T-helper 1 cell treated with Interleukin-12 subunit alpha and Interleukin-12 subunit beta and Interleukin-4 antibody, amounts not matched to agents 30 ng/mL and 1 ng/mL, for 36 hours (primary cell): ENCODE data around the gene ADRA2C. TPM values are rescaled to one million over a fixed set of nuclear protein-coding genes. Genes with fewer than 3 reads are reported as not detected.

Experiments
- intact Hi-C: fragments of 100-400 bp; cut with micrococcal nuclease; formaldehyde crosslinking; loops from one replicate; pipeline ENCODE4 v1.15.1; 2024
- total RNA-seq: library from RNA; stranded (reverse); gene quantifications from 2 replicates; pipeline ENCODE4 v1.2.3, GENCODE V29; 2022

The ADRA2C gene
- total RNA-seq, 1 donor from 2014 or later, result not detected

GRCh38 chr4:3732076-3733028 lies 33.8 kb upstream of the ADRA2C start:
- intact Hi-C loops, result no loop called here

GRCh38 chr4:3733195-3733594 lies 33.0 kb upstream of the ADRA2C start:
- intact Hi-C loops, result no loop called here

GRCh38 chr4:3735196-3735595 lies 31.0 kb upstream of the ADRA2C start:
- intact Hi-C loops, result no loop called here

- intact Hi-C loops, result no loop called here
Observed at GRCh38 chr4:3736290-3736689, 29.9 kb upstream of the ADRA2C start.

GRCh38 chr4:3736806-3737205 lies 29.4 kb upstream of the ADRA2C start:
- intact Hi-C loops, result no loop called here

- intact Hi-C loops, result no loop called here
Observed at GRCh38 chr4:3739577-3739976, 26.6 kb upstream of the ADRA2C start.

- intact Hi-C loops, result no loop called here
Observed at GRCh38 chr4:3740256-3740655, 25.9 kb upstream of the ADRA2C start.

- intact Hi-C loops, result no loop called here
Observed at GRCh38 chr4:3741217-3742011, 24.8 kb upstream of the ADRA2C start.

GRCh38 chr4:3742610-3743009 lies 23.6 kb upstream of the ADRA2C start:
- intact Hi-C loops, result no loop called here

GRCh38 chr4:3744232-3744631 lies 22.0 kb upstream of the ADRA2C start:
- intact Hi-C loops, result no loop called here

GRCh38 chr4:3744901-3745300 lies 21.3 kb upstream of the ADRA2C start:
- intact Hi-C loops, result no loop called here

GRCh38 chr4:3745886-3746656 lies 20.1 kb upstream of the ADRA2C start:
- intact Hi-C loops, result no loop called here

- intact Hi-C loops, result no loop called here
Observed at GRCh38 chr4:3746701-3747580, 19.2 kb upstream of the ADRA2C start.

- intact Hi-C loops, result no loop called here
Observed at GRCh38 chr4:3747581-3747904, 18.6 kb upstream of the ADRA2C start.

- intact Hi-C loops, result no loop called here
Observed at GRCh38 chr4:3748136-3748898, 17.9 kb upstream of the ADRA2C start.

GRCh38 chr4:3749081-3749480 lies 17.1 kb upstream of the ADRA2C start:
- intact Hi-C loops, result no loop called here

- intact Hi-C loops, result no loop called here
Observed at GRCh38 chr4:3750334-3750733, 15.9 kb upstream of the ADRA2C start.

- intact Hi-C loops, result no loop called here
Observed at GRCh38 chr4:3752022-3752421, 14.2 kb upstream of the ADRA2C start.

GRCh38 chr4:3753726-3754412 lies 12.3 kb upstream of the ADRA2C start:
- intact Hi-C loops, result no loop called here
